ENCODE data around the gene PLXNA4.

GRCh38 chr7:132090444-132090843 is 485.8 kb downstream of the PLXNA4 start:
- no peak for TF ChIP-seq GATA2 (IDR thresholded peaks at IDR 0.05; ENCODE audit: low read depth, low read length)
- no peak for TF ChIP-seq GATA3 (IDR thresholded peaks at IDR 0.05; ENCODE audit: low read depth, low read length)

All from SH-SY5Y (cell line).